ENCODE data around the gene EEF1AKMT3. TPM values are rescaled to one million over a fixed set of nuclear protein-coding genes. Genes with fewer than 3 reads are reported as not detected.

EEF1AKMT3 gene
- 1.5 TPM for polyA plus RNA-seq

DNA sequence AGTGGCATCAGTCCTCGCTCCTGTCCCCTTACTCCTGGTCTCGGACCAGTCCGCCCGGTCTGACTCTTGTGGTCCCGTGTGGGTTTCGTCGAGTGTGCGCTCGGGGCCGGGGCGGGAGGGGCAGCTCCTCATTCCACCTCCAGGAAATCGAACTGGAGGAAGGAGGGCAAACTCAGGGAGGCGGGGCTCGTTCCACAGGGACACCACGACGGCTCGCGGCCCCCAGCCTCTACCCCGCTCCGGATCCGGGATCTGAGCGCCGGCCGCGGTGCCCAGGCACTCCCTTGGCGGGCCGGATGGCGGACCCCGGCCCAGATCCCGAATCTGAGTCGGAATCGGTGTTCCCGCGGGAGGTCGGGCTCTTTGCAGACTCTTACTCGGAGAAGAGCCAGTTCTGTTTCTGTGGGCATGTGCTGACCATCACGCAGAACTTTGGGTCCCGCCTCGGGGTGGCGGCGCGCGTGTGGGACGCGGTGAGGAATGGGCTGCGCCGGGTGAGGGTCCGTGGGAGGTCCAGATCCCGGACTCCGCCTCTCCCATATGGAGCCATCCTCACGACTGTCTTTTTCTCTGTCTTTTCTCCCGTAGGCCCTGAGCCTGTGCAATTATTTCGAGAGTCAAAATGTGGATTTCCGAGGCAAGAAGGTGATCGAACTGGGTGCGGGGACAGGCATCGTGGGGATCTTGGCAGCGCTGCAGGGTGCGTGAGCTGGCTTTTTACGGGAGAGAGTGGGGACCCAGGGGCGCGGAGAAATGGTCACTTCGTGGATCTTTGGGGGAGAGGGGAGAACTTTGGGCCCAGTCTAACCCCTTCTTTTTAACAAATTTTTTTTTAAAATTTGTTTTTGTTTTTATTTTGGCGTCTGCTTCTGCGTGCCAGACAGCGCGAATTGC lies at the start of gene EEF1AKMT3:
EEF1AKMT3 (plus strand) TSS at position 186 of the 894 bp plus-strand sequence; CDS start at position 297, 111 bp downstream.
- peak within 1 kb of the TSS; percentile 97 to 100 (median 99) for H3K4me3 Mint-ChIP-seq
- H3K27ac Mint-ChIP-seq: peak within 1 kb of the TSS; percentile 94 to 97 (median 96)
- H3K36me3 Mint-ChIP-seq: peaks cover 7% of the 10 kb centered on the region
- peaks cover 7 to 15% (median 10%) of the 10 kb centered on the region in 3 donors for H3K4me1 Mint-ChIP-seq
- no peaks in the 10 kb centered on the region for H3K9me3 Mint-ChIP-seq
- peaks cover 3% of the 10 kb centered on the region for H3K27me3 Mint-ChIP-seq

DNA sequence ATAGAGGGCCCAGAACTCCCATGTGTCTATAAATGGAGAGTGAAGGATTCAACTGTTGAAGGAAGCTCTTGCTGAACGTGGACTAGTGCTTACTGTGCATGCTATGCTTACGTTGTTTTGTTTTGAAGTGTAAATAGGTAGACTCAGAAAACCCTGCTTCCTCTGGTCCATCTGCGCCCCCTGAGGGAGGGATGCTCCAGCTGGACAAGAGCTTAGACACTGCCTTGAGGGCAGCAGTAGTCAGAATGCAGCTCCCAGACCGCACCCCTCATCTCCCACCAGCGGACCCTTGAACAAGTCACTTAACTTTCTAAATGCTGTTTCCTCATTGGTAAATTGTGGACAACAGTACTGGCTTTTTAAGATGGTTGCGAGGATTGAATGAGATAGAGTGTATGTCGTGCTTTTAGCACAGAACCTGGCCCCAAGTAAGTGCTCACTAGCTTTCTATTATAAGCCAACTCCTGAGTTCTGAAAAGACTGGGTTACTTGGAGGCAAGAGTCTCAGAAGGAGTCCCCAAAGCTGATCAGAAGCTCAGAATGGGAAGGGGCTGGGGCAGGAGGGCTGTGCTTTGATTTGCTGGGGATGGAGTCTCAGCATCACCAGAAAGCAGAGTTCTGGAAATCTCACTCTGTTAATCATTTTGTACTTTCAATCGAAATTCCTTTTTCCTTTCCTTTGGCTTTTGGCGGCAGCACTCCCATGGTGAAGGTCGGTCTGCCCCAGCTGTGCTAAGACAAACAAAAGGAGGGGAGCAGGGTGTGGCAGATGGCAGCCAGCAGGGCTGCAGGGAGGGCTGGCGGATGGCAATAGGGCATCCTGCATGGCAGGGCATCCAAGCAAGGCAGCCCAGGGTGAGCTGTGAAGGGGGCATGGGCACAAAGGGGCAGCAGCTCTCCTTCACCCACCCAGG lies 49.4 kb upstream of the EEF1AKMT3 start:
- Mint-ChIP-seq H3K9me3 (no peaks in the 10 kb centered on the region), H3K36me3 (peaks cover 9% of the 10 kb centered on the region), H3K4me3 (no peak overlapping the region), H3K4me1 (peaks cover 10 to 15% (median 14%) of the 10 kb centered on the region in 3 donors), H3K27ac (peak overlapping the region in 1 of 3 donors; percentile 74), H3K27me3 (no peaks in the 10 kb centered on the region)

DNA sequence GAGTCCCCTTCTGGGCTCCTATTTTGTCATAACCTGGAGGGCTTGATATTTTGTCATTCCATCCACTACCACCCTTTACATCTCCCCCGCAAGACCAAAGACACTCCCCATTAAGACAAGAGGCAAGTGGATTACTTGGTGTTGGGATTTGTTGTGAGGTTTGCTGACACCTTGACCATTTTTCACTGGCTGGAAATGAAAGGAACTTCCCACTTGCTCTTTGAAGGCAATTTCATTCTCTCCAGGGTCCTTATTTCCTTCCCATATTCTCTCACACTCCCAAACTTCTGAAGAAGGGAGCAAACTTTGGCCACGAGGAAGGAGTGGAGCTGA lies 48.8 kb upstream of the EEF1AKMT3 start:
- Mint-ChIP-seq H3K36me3 (peaks cover 6% of the 10 kb centered on the region), H3K4me1 (peaks cover 13 to 15% (median 14%) of the 10 kb centered on the region in 3 donors), H3K9me3 (no peaks in the 10 kb centered on the region), H3K27me3 (no peaks in the 10 kb centered on the region), H3K4me3 (no peak overlapping the region), H3K27ac (peak overlapping the region in 2 of 3 donors; percentile 31 to 74)

DNA sequence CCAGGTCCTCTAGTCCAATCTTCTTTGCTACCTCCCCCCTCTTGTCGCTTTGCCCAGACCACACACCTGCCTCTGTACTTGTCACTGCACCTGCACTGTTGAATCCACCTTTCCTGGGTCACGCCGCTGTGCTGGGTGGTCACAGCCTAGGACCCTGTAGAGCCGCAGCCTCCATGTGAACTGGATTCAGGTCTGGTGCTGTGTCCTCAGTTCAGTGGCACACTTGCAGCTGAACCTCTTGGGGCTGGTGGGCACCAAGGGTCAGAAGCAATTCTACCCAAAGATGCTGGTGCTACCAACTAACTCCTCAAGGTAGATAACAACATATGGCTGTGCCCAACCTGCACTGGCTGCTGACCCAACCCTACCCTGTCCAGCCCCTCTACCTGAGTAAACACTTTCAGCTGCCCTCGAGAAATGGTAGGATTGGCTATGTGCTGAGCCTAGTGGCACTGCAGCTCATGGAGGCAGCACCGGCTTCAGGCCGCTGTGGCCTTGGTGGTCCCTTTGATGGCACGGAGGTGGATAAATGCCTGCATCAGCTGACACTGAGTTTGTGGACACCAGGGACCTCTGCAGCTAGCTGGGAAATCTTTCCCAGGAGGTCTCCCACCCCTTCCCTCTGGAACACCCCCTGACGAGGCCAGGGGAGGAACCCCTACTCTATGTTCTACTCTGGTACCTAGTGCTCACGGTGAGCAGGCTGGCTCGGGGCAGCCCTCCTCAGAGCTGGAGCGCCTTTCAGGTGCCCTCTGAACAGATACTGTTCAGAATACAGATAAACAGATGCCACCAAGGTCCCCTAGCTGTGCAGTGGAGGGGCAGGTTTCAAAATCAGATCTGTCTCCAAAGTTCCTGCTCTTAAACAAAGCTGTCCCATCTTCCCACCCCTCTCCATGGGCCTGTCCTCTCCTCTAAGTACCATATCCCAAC lies 48.1 kb upstream of the EEF1AKMT3 start:
- Mint-ChIP-seq H3K4me3 (peak overlapping the region in 1 of 4 donors; percentile 6), H3K4me1 (peaks cover 13 to 15% (median 15%) of the 10 kb centered on the region in 3 donors), H3K36me3 (peaks cover 6% of the 10 kb centered on the region), H3K27me3 (no peaks in the 10 kb centered on the region), H3K27ac (peak overlapping the region; percentile 44 to 73 (median 59)), H3K9me3 (no peaks in the 10 kb centered on the region)

DNA sequence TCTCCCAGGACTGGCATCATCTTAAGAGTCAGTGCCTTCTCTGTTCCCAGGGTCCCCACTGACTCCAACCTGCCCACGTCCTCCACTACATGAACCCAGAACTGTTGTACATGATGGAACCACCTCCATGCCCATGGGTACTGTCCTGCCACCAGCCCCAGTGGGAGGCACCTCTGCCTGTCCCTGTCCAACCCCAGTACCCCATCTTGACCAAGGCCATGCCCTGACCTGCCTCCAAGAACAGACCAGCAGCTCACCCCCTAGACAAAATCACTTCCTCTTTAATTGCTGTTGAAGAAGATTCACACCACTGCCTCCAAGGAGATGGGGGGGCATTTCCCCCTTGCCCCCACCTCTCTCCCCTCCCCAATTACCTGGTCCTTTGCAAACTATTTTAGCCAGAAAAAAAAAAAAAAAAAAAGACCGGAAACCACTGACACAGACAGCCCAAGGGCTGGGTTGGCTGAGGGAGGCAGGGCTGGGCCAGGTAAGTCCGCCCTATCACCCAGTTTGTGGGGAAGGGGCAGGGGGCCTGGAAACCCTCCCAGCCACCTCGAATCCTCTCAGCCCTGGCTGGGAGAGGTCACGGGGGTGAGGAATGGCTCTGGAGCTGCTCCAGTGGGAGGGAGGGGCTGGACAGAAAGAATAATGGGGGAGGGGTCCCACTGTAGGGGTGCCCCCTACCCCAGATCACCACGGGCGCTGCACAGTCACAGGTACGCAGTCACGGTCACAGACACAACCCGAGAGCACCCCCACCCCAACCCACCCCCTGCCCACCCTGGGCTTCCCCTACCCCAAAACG lies 47.3 kb upstream of the EEF1AKMT3 start:
- H3K27ac Mint-ChIP-seq: peak overlapping the region; percentile 44 to 73 (median 59)
- no peaks in the 10 kb centered on the region for H3K9me3 Mint-ChIP-seq
- H3K27me3 Mint-ChIP-seq: no peaks in the 10 kb centered on the region
- H3K4me3 Mint-ChIP-seq: peak overlapping the region in 3 of 4 donors; percentile 6 to 79 (median 72)
- H3K36me3 Mint-ChIP-seq: peaks cover 6% of the 10 kb centered on the region
- H3K4me1 Mint-ChIP-seq: peaks cover 8 to 16% (median 15%) of the 10 kb centered on the region in 3 donors

DNA sequence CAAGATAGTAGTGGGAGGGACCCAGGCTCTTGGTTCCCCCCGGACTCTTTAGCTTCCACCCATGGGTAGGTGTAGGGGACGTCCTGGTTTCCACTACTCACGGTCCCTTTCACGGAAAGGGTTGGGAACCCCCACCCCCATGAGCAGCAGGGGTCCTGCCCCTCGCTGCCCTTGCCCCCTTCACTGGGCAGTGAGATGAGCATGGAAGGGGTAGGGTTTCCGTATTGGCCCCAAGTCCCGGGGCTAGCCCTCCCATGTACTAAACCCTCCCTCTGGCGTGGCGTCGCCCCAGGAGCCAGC lies 46.6 kb upstream of the EEF1AKMT3 start:
- Mint-ChIP-seq H3K27ac (no peak overlapping the region), H3K4me1 (peaks cover 8 to 16% (median 15%) of the 10 kb centered on the region in 3 donors), H3K9me3 (no peaks in the 10 kb centered on the region), H3K27me3 (no peaks in the 10 kb centered on the region), H3K36me3 (peaks cover 6% of the 10 kb centered on the region), H3K4me3 (peak overlapping the region in 1 of 4 donors; percentile 45)

DNA sequence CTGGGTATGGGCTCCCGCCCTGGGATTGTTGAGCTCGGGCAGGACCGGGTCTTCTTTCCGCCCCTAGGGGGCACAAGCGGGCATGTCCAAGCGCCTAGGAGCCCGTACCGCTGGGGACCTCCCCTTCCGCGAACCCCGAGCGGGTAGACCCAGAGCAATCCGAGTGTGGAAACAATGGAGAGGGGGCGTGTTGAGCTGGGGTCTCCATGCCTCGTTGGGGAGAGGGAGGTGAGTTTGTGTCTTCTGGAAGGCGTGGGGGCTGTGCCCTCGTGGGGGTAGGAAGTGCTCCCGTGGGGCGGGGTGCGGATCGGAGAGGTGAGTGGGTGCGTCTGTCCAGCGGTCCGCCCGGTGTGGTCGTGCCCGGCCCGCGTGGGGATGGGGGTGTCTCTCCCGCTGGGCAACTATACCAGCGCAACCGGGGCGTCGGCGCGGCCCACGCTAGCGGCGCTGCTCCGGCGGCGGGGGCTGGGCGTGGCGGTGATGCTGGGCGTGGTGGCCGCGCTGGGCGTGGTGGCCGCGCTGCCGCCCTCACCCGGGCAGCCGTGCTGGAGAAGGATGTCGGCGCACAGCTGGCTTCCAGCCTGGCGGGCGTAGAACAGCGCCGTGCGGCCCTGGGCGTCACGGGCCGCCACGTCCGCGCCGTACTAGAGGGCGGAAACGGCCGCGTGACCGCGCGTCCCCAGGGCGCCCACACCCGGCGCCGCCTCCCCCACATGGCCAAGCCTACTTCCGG lies 46.1 kb upstream of the EEF1AKMT3 start:
- H3K27ac Mint-ChIP-seq: no peak overlapping the region
- H3K27me3 Mint-ChIP-seq: no peaks in the 10 kb centered on the region
- H3K4me3 Mint-ChIP-seq: peak overlapping the region in 2 of 4 donors; percentile 54 to 90
- H3K36me3 Mint-ChIP-seq: peaks cover 6% of the 10 kb centered on the region
- H3K4me1 Mint-ChIP-seq: peaks cover 8 to 16% (median 15%) of the 10 kb centered on the region in 3 donors
- H3K9me3 Mint-ChIP-seq: no peaks in the 10 kb centered on the region

DNA sequence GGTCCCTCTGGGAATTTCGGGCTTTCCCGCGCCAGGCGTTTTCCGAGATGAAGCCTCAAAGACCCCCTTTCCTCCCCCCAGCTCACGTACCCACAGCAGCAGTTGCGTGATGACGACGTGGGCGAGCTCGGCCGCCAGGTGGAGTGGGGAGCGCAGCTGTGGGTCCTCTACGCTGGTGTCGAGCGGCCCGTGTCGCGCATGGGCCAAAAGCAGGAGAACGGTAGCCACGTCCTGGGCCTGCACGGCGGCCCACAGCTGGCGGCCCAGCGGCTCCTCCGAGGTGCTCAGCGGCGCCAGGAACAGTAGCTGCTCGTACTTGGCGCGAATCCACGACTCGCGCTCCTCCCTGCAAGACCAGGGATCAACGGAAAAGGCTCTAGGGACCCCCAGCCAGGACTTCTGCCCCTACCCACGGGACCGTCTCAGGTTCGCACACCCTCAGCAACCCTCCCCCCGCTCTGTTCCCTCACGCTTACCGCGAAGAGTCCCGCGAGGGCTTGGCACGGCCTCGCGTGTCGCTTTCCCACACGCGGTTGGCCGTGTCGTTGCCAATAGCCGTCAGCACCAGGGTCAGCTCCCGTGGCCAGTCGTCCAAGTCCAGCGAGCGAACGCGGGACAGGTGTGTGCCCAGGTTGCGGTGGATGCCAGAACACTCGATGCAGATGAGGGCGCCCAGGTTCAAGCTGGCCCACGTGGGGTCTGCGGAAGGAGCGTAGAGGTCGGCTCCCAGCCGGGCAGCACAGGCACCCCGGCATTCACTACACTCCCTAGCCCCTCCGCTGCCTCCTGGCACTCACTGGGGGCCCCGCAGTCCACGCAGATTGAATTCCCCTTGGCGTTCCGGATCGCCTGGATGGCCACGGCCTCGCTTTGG lies 45.3 kb upstream of the EEF1AKMT3 start:
- Mint-ChIP-seq H3K4me1 (peaks cover 8 to 16% (median 15%) of the 10 kb centered on the region in 3 donors), H3K4me3 (no peak overlapping the region), H3K9me3 (no peaks in the 10 kb centered on the region), H3K27ac (no peak overlapping the region), H3K27me3 (no peaks in the 10 kb centered on the region), H3K36me3 (peaks cover 4% of the 10 kb centered on the region)

DNA sequence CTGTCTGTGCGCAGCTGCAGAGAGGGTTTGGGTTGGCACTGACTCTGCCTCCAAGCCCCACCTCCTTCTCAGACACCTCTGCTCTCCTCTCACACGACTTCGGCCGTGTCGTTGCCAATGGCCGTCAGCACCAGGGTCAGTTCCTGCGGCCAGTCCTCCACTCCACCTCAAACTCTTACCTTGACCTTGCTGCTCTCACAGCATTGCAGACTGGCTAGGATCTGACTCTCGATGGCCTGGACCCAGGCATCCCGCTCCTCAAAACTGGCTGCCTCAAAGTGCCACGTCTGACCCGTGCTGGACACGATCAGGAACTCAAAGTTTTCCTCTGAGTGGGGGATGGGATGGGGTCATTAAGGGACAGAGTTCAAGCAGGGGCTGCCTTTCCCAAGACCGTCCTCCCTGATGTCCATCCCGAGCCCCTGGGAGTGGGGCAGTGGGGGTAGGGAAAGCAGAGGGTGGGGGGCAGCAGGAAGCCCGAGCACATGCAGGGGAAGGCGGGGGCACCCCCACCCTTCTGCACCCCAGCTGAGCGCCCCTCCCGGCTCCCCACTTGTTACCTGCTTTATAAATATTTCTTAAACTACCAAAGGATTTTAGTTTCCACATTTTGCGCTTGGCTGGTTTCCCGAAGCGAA lies 44.5 kb upstream of the EEF1AKMT3 start:
- Mint-ChIP-seq H3K4me1 (peaks cover 8 to 16% (median 12%) of the 10 kb centered on the region in 3 donors), H3K27me3 (no peaks in the 10 kb centered on the region), H3K27ac (no peak overlapping the region), H3K4me3 (peak overlapping the region in 1 of 4 donors; percentile 57), H3K9me3 (no peaks in the 10 kb centered on the region), H3K36me3 (peaks cover 4% of the 10 kb centered on the region)

DNA sequence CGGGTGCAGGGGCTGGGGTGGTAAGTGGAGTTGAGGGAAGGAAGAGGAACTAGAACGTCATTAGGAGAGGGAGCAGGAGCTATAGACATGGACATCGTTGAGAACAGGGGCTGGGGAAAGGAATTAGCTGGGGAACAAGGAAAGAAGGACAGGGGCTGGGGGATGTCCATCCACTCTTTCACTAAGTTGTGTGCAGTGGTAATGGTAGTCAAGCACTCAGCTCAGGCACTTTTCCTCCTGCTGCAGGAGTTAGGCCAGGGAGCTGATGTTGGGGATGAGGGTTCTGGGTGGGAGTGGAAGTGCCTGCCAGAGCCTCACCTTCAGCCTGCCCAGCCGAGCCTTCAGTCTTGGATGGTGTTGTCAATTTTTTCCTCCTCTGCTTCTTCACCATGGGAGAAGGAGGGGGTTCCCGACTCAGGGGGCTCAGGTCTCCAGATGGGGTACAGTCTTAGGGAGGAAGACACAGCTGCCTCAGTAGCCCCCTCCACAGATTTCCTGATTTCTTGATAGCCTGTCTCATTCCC lies 43.0 kb upstream of the EEF1AKMT3 start:
- Mint-ChIP-seq H3K27me3 (no peaks in the 10 kb centered on the region), H3K27ac (peak overlapping the region in 1 of 3 donors; percentile 71), H3K9me3 (no peaks in the 10 kb centered on the region), H3K4me1 (peaks cover 5 to 14% (median 8%) of the 10 kb centered on the region in 3 donors), H3K4me3 (no peak overlapping the region), H3K36me3 (peaks cover 6% of the 10 kb centered on the region)

DNA sequence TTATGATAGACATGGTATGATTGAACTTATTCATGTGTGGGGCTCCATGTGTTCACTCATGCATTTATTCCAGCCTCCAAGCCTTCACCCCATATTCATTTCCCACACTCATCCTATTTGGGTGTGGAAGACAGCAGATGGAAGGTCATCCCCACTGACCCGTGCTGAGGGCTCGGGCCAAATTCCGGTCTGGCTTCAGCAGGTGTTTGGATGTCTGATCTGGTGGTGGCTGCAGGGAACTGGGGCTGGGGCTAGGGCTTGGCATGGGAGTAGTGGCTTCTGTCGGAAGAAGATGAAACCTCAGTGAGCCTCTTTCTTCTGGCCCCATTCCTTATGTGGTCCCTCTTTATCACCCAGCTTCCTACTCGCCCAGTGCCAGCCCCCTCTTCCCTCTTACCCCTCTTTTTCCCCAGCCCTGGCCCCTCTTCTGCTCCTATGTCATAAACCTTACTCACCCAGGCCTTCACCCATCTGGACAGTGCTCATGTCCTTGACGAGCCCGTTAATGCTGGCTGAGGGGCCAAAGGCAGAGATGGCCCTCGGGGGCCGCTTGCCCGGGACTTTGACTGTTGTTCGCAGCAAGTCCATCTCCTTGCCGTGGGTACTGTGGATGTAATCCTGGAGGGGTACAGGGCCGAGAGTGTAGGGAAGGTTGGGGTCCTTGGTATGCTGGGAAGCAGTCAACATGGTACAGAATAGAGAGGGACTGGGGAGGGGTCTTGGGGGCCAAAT lies 41.9 kb upstream of the EEF1AKMT3 start:
- Mint-ChIP-seq H3K27me3 (no peaks in the 10 kb centered on the region), H3K4me3 (no peak overlapping the region), H3K9me3 (no peaks in the 10 kb centered on the region), H3K4me1 (peaks cover 0 to 8% (median 3%) of the 10 kb centered on the region in 3 donors), H3K36me3 (peaks cover 12% of the 10 kb centered on the region), H3K27ac (peak overlapping the region in 1 of 3 donors; percentile 59)

All from IgD-negative memory B cell (primary cell).